ENCODE measurements around the gene KRABD2.
"Not testable (repeated sequence)": the region's sequence is repeated elsewhere in the genome, so short reads cannot be mapped to it uniquely, and the experiment has no call there.

The KRABD2 gene

DNA sequence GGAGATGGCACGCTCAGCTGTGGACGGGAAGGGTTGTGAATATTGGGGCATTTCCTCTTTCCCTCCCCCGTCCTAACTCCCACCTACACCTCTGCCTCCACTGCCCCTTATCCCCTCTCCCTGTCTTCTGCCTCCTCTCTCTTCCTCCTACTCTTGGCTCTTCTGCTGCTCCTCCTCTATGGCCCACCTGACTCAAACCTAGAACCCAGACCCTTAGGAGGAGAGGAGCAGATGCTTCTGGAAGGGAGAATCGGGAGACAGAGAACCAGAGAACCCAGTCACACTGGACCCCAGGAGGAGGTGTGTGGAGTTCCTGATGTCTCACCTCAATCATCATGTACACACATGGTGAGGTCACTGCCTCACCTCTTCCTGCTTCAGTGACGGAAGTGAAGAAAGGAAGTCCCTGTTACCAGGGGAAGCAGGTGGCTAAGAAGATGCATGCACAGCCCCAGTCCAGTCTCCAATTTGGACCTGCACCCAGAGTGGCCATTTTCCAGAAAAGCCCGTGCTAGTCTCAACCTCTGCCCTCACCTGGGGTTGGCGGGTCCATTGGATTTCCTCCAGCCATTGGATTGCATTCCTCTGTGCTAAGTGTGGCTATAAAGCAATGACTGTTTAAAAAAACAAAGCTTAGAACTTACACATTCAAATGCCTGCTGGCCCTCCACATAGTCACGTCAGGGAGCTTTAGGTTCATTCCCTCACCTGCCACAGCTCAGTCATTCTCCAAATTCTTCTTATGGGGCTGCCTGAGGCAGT is 17.1 kb upstream of the KRABD2 start:
- in situ Hi-C loops (cut with MboI; ENCODE audit: low sequenced_read_pairs) = no loop called here

DNA sequence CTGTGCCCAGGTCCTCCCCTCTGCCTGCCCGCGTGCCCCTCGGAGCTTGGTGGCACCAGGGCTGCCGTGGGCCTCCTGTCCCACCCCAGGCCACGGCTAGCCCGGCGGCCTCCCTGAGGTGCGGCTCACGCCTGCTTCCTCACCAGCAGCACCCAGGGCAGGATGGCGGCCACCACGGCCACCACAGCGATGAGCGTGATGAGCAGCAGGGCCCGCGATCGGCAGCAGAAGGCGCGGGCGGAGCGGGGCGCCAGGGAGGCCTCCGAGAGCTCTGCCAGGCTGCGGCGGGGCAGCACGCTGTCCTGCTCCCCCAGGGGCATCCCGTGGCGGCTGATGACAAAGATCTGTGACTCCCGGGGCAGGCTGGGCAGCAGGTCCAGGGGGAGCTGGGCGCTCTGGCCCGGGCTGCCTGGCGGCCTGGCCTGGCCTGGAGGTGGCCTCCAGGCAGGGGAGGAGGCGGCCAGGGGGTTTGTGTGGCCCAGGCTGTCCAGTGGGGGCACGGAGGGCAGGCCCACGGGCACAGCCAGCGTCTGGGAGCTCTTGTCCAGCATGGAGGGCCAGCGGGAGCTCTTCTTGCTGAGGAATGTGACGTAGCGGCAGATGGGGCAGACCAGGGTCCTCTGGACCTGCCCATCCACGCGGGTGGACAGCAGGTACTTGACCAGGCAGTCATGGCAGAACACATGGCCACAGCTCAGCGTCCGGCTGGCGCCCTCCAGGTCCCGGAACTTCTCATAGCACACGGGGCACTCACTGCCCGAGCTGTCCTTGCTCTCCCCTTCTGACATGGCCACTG is 16.4 kb upstream of the KRABD2 start:
- in situ Hi-C loops (cut with MboI; ENCODE audit: low sequenced_read_pairs) = no loop called here

GRCh38 chr17:8392274-8392673 is 15.8 kb upstream of the KRABD2 start:
- in situ Hi-C loops (cut with MboI; ENCODE audit: low sequenced_read_pairs) = no loop called here

- in situ Hi-C loops (cut with MboI; ENCODE audit: low sequenced_read_pairs) = no loop called here
Measured at GRCh38 chr17:8391711-8392110, 15.2 kb upstream of the KRABD2 start.

DNA sequence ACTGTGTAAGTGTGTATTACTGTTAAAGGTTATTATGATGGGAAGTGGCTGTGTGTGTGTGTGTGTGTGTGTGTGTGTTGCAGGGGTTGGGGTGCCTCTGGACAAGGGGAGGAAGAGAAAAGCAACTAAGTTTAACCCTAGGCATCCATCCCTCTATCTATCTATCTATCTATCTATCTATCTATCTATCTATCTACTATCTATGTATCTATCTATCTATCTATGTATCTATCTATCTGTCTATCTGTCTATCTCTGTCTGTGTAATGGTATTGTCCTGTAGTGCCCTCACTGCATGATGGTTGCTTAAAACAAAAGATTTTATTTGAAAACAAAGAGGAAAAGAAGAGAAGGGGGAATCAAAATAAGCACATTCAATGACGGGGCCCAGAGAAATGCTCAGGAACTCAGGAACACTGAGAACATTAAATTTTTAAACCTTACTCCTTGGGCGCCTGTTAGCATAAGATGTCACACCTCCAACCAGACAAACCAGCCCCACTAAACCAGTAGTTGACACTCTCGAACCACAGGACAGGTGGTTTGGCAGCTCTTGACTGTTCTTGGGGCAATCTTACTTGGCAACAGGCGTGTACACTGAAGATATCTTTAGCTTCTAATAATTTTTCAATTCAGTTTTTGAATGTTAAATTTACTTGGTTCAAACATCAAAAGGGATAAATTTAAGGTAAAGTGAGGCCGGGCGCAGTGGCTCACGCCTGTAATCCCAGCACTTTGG is 11.6 kb upstream of the KRABD2 start:
- in situ Hi-C loops (cut with MboI; ENCODE audit: low sequenced_read_pairs) = no loop called here

GRCh38 chr17:8386841-8387240 is 10.3 kb upstream of the KRABD2 start:
- in situ Hi-C loops (cut with MboI; ENCODE audit: low sequenced_read_pairs) = no loop called here

DNA sequence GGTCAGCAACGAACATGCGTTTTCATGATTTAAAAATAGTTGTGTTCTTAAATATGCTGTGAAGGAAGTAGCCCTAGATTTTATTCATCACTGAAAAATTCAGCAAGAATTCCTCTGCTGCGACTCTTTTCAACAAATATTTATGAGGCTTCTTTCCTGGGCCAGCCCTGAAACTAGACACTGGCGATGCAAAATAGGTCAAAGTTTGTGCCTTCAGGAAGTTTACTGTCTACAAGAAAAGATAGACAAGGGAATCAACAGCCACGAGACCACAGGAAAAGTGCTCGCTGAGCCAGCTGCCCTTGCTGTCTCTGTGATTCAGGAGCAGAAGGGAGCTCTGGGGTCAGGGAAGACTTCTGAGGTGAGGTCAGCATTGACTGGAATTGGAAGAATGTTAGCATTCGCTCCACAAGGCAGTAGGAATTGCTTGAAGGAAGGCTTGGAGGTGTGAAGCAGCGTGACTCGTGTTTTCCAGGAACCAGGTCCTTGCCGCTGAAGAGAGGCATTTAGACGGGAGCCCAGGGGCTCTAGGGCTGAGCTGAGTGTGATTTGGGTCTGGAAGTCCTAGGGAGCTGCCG is 8.4 kb upstream of the KRABD2 start:
- in situ Hi-C loops (cut with MboI; ENCODE audit: low sequenced_read_pairs) = no loop called here

GRCh38 chr17:8383143-8383822 is 6.8 kb upstream of the KRABD2 start, which contains the start of gene RPL26:
Gene RPL26 (minus strand): TSS chr17:8383193. CDS start chr17:8382310, 883 bp downstream.
- in situ Hi-C loops (cut with MboI; ENCODE audit: low sequenced_read_pairs) = no loop called here

GRCh38 chr17:8382880-8383142 is 6.3 kb upstream of the KRABD2 start:
- in situ Hi-C loops (cut with MboI; ENCODE audit: low sequenced_read_pairs) = no loop called here

DNA sequence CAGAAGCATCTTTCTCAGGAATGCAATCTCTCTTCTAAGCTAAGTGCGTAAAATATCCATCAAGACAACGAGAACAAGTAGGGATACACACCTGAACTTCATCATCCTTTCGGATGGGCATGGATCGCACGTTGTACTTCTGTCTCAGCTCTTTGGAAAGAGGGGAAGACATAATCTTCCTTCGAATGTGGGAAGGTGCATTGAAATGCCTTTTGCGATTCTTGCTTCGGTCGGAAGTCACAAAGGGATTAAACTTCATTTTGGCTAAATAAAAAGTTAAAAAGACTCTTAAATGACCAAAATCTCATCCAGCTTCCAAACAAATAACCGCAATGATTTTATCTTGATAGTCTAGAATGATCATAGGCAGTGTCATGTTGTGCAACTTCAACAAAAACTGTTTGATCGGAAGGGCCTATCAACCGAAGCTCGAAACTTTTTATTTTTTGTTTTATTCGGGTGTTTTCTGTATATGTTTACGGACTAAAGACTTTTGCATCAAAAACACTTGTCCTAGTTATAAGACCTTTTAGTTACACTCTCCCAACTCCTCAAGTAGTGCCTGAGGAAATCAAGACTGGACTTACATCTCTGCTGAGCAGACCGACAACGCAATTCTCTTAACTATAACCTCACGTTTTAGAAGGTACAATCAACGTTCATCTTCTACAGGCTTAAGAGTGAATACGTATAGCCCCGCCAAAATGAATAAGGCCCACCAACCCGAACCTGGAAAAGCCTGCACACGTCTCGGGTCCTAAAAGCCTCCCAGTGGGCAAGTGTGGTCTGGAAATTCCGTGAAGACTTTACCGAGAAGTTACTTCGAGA is 5.8 kb upstream of the KRABD2 start:
- in situ Hi-C loops (cut with MboI; ENCODE audit: low sequenced_read_pairs) = no loop called here

GRCh38 chr17:8380049-8380448 is 3.5 kb upstream of the KRABD2 start:
- in situ Hi-C loops (cut with MboI; ENCODE audit: low sequenced_read_pairs) = no loop called here

GRCh38 chr17:8378117-8378516 is 1.6 kb upstream of the KRABD2 start:
- in situ Hi-C loops (cut with MboI; ENCODE audit: low sequenced_read_pairs) = not testable (repeated sequence)

DNA sequence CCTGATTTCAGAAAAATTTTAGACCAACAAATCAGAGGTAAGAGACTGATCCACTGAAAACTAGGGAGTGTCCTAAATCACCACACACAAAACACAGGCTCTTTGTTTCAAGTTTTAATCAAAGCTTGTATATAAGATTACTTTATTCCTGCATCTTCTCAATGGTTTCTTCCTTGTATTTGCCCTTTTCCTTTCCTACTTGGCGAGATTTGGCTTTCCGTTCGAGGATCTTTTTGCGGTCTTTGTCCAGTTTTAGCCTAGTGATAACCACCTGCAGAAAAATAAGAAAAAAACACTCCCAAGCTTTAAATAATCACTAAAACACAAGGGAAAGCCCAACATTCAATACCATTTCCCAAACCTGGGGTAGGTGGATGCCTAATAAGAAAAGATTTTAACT is 918 bp upstream of the KRABD2 start:
- in situ Hi-C loops (cut with MboI; ENCODE audit: low sequenced_read_pairs) = no loop called here

- in situ Hi-C loops (cut with MboI; ENCODE audit: low sequenced_read_pairs) = no loop called here
Measured at GRCh38 chr17:8375738-8376259, 705 bp downstream of the KRABD2 start.

- in situ Hi-C loops (cut with MboI; ENCODE audit: low sequenced_read_pairs) = not testable (repeated sequence)
Measured at GRCh38 chr17:8373856-8374255, 2.6 kb downstream of the KRABD2 start.

GRCh38 chr17:8372422-8372821 is 4.1 kb downstream of the KRABD2 start:
- in situ Hi-C loops (cut with MboI; ENCODE audit: low sequenced_read_pairs) = no loop called here

DNA sequence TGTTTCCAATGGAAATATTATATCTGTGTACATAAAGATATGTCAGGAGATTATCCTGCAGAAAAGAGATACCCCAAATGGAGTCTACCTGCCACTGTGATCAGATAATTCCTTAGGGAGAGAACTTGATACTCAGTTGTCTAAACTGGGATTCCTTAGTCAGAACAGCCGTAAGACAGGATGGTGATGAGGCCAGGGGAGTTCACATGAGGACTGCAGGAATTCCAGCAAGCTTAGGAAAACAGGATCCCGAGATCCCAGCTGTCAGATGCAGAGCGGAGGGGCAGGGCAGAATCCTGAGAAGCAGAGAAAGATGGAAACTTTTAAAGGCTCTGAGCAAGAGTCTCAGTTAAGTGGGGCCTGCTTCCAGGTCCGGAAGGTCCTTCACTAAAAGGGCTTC is 4.7 kb downstream of the KRABD2 start:
- in situ Hi-C loops (cut with MboI; ENCODE audit: low sequenced_read_pairs) = no loop called here

DNA sequence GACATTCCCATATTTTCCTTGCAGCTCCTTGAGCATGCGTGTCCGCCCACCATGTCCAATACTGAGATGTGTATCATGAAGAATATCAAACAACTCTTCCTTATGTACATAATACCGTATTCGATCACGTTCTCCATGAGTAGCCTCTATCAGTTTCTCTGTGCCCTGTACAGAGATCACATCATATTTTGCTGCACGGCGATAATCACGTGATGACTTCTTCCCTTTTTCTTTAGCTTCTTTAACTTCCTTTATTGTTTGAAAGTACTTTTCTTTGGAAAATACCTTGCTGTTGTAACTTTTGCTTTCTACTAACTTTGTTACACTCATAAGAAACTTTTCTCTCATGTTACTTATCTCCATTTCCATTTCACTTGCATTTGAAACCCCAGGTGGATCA is 6.6 kb downstream of the KRABD2 start:
- in situ Hi-C loops (cut with MboI; ENCODE audit: low sequenced_read_pairs) = no loop called here

GRCh38 chr17:8368193-8368592 is 8.3 kb downstream of the KRABD2 start:
- in situ Hi-C loops (cut with MboI; ENCODE audit: low sequenced_read_pairs) = no loop called here

DNA sequence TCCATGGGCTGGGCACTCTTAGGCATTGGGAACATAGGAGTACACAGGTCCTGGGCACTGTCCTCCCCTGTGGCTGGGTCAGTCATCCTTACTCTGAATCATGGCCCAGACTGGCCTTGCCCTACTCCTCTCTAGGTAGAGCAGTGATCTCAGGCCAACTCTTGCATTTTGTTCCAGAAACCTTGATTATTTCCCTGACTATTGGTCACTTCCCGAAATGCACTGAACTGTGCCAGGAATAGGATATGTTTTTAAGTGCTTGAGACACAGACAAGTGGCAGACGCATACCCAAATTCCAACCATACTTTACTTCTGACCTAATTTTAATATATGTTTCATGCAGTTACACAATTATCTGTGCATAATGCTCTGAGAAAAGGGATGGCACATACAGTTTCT is 10.3 kb downstream of the KRABD2 start:
- in situ Hi-C loops (cut with MboI; ENCODE audit: low sequenced_read_pairs) = no loop called here
